OCI-LY7 (cell line): ENCODE data around the gene RSRC2. TPM values are rescaled to one million over a fixed set of nuclear protein-coding genes. Genes with fewer than 3 reads are reported as not detected.
A peak's percentile ranks its signal among the peaks of the same experiment; 100 is the strongest.
"Not testable (repeated sequence)": the region's sequence is repeated elsewhere in the genome, so short reads cannot be mapped to it uniquely, and the experiment has no call there.

Experiments
- BruUV-seq: library from RNA; stranded (reverse); fragments of 400-500 nt; replicated peaks from 2 replicates; lab custom pipeline; 2021; lab: Mats Ljungman, UMichigan
- CTCF ChIA-PET: fragments of 300-600 bp; sonication (Branson Sonifier 250); formaldehyde crosslinking; loops from one replicate; lab custom pipeline; 2022; ENCODE audit warnings: antibody characterized with exemption; ENCODE audit not compliant: unreplicated experiment; lab: Charles Lee
- POLR2A ChIA-PET: fragments of 300-600 bp; sonication (Branson Sonifier 250); formaldehyde crosslinking; loops from one replicate; lab custom pipeline; 2022; ENCODE audit warnings: antibody characterized with exemption; lab: Charles Lee
- DNase-seq: peaks from one replicate; pipeline ENCODE4 v3.0.0-alpha.2; 2015; ENCODE audit warnings: low spot score
- H2AFZ ChIP-seq: fragments of 200-600 bp; sonication (generic), shearing (Covaris generic); 2 replicates; pipeline ENCODE4 v1.6.1; 2014; ENCODE audit warnings: mild to moderate bottlenecking, antibody characterized with exemption, low read length, moderate library complexity
- H3K27ac ChIP-seq: fragments of 200-600 bp; sonication (generic); 2 replicates; pipeline ENCODE4 v1.5.1; 2014; ENCODE audit warnings: mixed run types, low read depth, mild to moderate bottlenecking, moderate library complexity, low read length, inconsistent platforms; ENCODE audit not compliant: poor library complexity, severe bottlenecking
- H3K36me3 ChIP-seq: fragments of 200-600 bp; sonication (generic); 2 replicates; pipeline ENCODE4 v1.6.1; 2014; ENCODE audit warnings: mild to moderate bottlenecking, antibody characterized with exemption, low read length, moderate library complexity, mixed read lengths; ENCODE audit not compliant: insufficient read depth
- H3K4me1 ChIP-seq: fragments of 200-600 bp; sonication (generic); 2 replicates; pipeline ENCODE4 v1.5.1; 2014; ENCODE audit warnings: mild to moderate bottlenecking, low read length; ENCODE audit not compliant: insufficient read depth, poor library complexity, severe bottlenecking
- H3K4me2 ChIP-seq: fragments of 200-600 bp; sonication (generic); 2 replicates; pipeline ENCODE4 v1.6.1; 2014; ENCODE audit warnings: mild to moderate bottlenecking, low read length
- H3K4me3 ChIP-seq: fragments of 200-600 bp; sonication (generic); 2 replicates; pipeline ENCODE4 v1.5.1; 2014; ENCODE audit warnings: mild to moderate bottlenecking, low read depth, low read length; ENCODE audit not compliant: poor library complexity, severe bottlenecking
- H3K79me2 ChIP-seq: fragments of 200-600 bp; sonication (generic); 2 replicates; pipeline ENCODE4 v1.6.1; 2016; ENCODE audit warnings: low read depth, mild to moderate bottlenecking, low read length, moderate library complexity, mixed read lengths; ENCODE audit not compliant: insufficient read depth
- H3K9me2 ChIP-seq: fragments of 200-600 bp; sonication (generic); 2 replicates; pipeline ENCODE4 v1.6.1; 2016; ENCODE audit warnings: mild to moderate bottlenecking, low read length, mixed read lengths; ENCODE audit not compliant: insufficient read depth
- H3K9me3 ChIP-seq: fragments of 200-600 bp; sonication (generic); 2 replicates; pipeline ENCODE4 v1.6.1; 2014; ENCODE audit warnings: mild to moderate bottlenecking, mixed run types, low read length, mixed read lengths
- H4K20me1 ChIP-seq: fragments of 200-600 bp; sonication (generic); 2 replicates; pipeline ENCODE4 v1.6.1; 2014; ENCODE audit warnings: mild to moderate bottlenecking, antibody characterized with exemption, low read length, moderate library complexity, mixed read lengths; ENCODE audit not compliant: insufficient read depth
- CTCF ChIP-seq: fragments of 200-600 bp; sonication (generic); conservative IDR thresholded peaks from 2 replicates; pipeline ENCODE4 v1.5.1; 2014; ENCODE audit warnings: mild to moderate bottlenecking, antibody characterized with exemption, low read length, moderate library complexity, mixed read lengths
- EZH2phosphoT487 ChIP-seq: fragments of 200-600 bp; sonication (generic); IDR thresholded peaks from 2 replicates; pipeline ENCODE4 v1.6.1; 2018; ENCODE audit warnings: low read depth, borderline replicate concordance, mild to moderate bottlenecking, mixed run types, antibody characterized with exemption, low read length, moderate library complexity, mixed read lengths
- intact Hi-C: fragments of 100-400 bp; cut with micrococcal nuclease; formaldehyde crosslinking; loops from one replicate; pipeline ENCODE4 v1.10.0; 2022; ENCODE audit not compliant: unreplicated experiment
- total RNA-seq, 2 experiments: library from RNA; depleted of rRNA in 1 of 2; stranded (reverse); fragments of >200 nt in 1 of 2; shearing (Covaris generic) in 1 of 2; gene quantifications; 2 replicates each; pipeline ENCODE4 v1.2.3, GENCODE V29; 2014 to 2022

RSRC2 gene
- total RNA-seq, 2 experiments from 2014 or later = 91.7 to 132 TPM

- Histone ChIP-seq H3K4me2 (no peak overlapping the region), H3K4me3 (no peak overlapping the region), H3K9me3 (no peaks in the 10 kb centered on the region), H4K20me1 (no peaks in the 10 kb centered on the region; the same call in 1 of the 2 replicates), H3K36me3 (peaks cover 61% of the 10 kb centered on the region), H3K79me2 (peaks cover 5% of the 10 kb centered on the region; the same call in 1 of the 2 replicates), H2AFZ (no peak overlapping the region), H3K4me1 (no peaks in the 10 kb centered on the region), H3K27ac (no peak overlapping the region), H3K9me2 (no peaks in the 10 kb centered on the region)
- DNase-seq = peak; percentile 68
- TF ChIP-seq EZH2phosphoT487 = no peak
- peak; percentile 97 for TF ChIP-seq CTCF
- ChIA-PET CTCF (interaction anchor here (1.8 kb wide), 1 partner anchor 72 kb away, joined by 9 read pairs; no protein-coding TSS in a partner anchor), POLR2A (interaction anchor here (0.5 to 1.4 kb wide), 6 partner anchors 9 to 155 kb away, joined by 3 to 6 read pairs (median 5); no protein-coding TSS in a partner anchor)
- no TSS peak for BruUV-seq
- intact Hi-C loops = loop anchor here (1.0 to 5.0 kb wide), 2 partner anchors 72 to 134 kb away; no protein-coding TSS in a partner anchor
Observed at GRCh38 chr12:122471324-122472226, 55.2 kb downstream of the RSRC2 start.

- not testable (repeated sequence) for H3K27ac ChIP-seq, DNase-seq, H3K4me3 ChIP-seq, H3K4me1 ChIP-seq, H3K9me3 ChIP-seq, H3K79me2 ChIP-seq, H2AFZ ChIP-seq, H3K4me2 ChIP-seq, BruUV-seq, H4K20me1 ChIP-seq, H3K9me2 ChIP-seq
- POLR2A ChIA-PET = interaction anchor here (1.3 kb wide), 1 partner anchor 25 kb away, joined by 5 read pairs; no protein-coding TSS in a partner anchor
- intact Hi-C loops = loop anchor here (5.0 kb wide), 1 partner anchor 133 kb away; no protein-coding TSS in a partner anchor
- CTCF ChIA-PET = interaction anchor here (1.8 kb wide), 1 partner anchor 71 kb away, joined by 9 read pairs; no protein-coding TSS in a partner anchor
- H3K36me3 ChIP-seq = peaks cover 51% of the 10 kb centered on the region
Observed at GRCh38 chr12:122470576-122470975, 56.2 kb downstream of the RSRC2 start.

- POLR2A ChIA-PET = interaction anchor here (1.3 kb wide), 1 partner anchor 26 kb away, joined by 5 read pairs; no protein-coding TSS in a partner anchor
- DNase-seq, BruUV-seq, H2AFZ ChIP-seq, H3K79me2 ChIP-seq, CTCF ChIA-PET, H3K9me2 ChIP-seq, H3K27ac ChIP-seq, H3K4me3 ChIP-seq, H3K9me3 ChIP-seq, H3K4me2 ChIP-seq, H3K4me1 ChIP-seq, H4K20me1 ChIP-seq: not testable (repeated sequence)
- peaks cover 44% of the 10 kb centered on the region for H3K36me3 ChIP-seq
- intact Hi-C loops = loop anchor here (5.0 kb wide), 1 partner anchor 133 kb away; no protein-coding TSS in a partner anchor
Observed at GRCh38 chr12:122469856-122470255, 56.9 kb downstream of the RSRC2 start.
